WTC11 (cell line): ENCODE measurements around the gene ARMC10. TPM values are rescaled to one million over a fixed set of nuclear protein-coding genes. Genes with fewer than 3 reads are reported as not detected.
A peak's percentile ranks its signal among the peaks of the same experiment; 100 is the strongest.
"Not testable (repeated sequence)": the region's sequence is repeated elsewhere in the genome, so short reads cannot be mapped to it uniquely, and the experiment has no call there.

Experiments used
- ATAC-seq: fragments of 200-7000 bp; cut with Tn5 transposase; 2 replicates; pipeline ENCODE4 v1.10.0; 2021; ENCODE audit warnings: mild to moderate bottlenecking, moderate library complexity
- CTCF ChIA-PET: fragments of 300-600 bp; sonication (Branson Sonifier 250); formaldehyde crosslinking; loops from one replicate; lab custom pipeline; 2021; ENCODE audit warnings: antibody characterized with exemption; lab: Charles Lee
- POLR2A ChIA-PET: fragments of 350-600 bp; sonication (Branson Sonifier 250); formaldehyde crosslinking; loops from one replicate; lab custom pipeline; 2021; ENCODE audit warnings: antibody characterized with exemption; lab: Charles Lee
- DNase-seq: peaks from one replicate; pipeline ENCODE4 v3.0.0; 2021; ENCODE audit warnings: low spot score
- H3K27ac Mint-ChIP-seq: 2 replicates; pipeline ENCODE4 v1.8.0; 2021; ENCODE audit warnings: mixed read lengths
- H3K27me3 Mint-ChIP-seq: 2 replicates; pipeline ENCODE4 v1.8.0; 2021; ENCODE audit warnings: low read depth, mild to moderate bottlenecking, moderate library complexity, mixed read lengths
- H3K36me3 Mint-ChIP-seq: 2 replicates; pipeline ENCODE4 v1.8.0; 2021; ENCODE audit warnings: mixed read lengths
- H3K4me1 Mint-ChIP-seq: 2 replicates; pipeline ENCODE4 v1.8.0; 2022; ENCODE audit warnings: mixed read lengths
- H3K4me3 Mint-ChIP-seq: 2 replicates; pipeline ENCODE4 v1.8.0; 2021; ENCODE audit warnings: mild to moderate bottlenecking, moderate library complexity, mixed read lengths
- H3K9me3 Mint-ChIP-seq: 2 replicates; pipeline ENCODE4 v1.8.0; 2021; ENCODE audit warnings: mixed read lengths
- E2F1 ChIP-seq: sonication (generic); formaldehyde crosslinking; IDR thresholded peaks from 2 replicates; pipeline ENCODE4 v1.8.0; 2022; ENCODE audit warnings: mild to moderate bottlenecking, missing genetic modification reagents
- E2F5 ChIP-seq: sonication (generic); formaldehyde crosslinking; IDR thresholded peaks from 2 replicates; pipeline ENCODE4 v1.8.1; 2022; ENCODE audit warnings: mild to moderate bottlenecking, moderate library complexity, missing genetic modification reagents
- FOXP1 ChIP-seq: sonication (generic); formaldehyde crosslinking; IDR thresholded peaks from 2 replicates; pipeline ENCODE4 v1.8.0; 2022; ENCODE audit warnings: missing genetic modification reagents, mild to moderate bottlenecking, moderate library complexity, borderline replicate concordance
- GRHL2 ChIP-seq: fragments of 250-450 bp; sonication (Bioruptor Pico); IDR thresholded peaks from 2 replicates; pipeline ENCODE4 v1.8.0; 2022; ENCODE audit warnings: mild to moderate bottlenecking, moderate library complexity; ENCODE audit not compliant: insufficient replicate concordance, severe bottlenecking
- GTF2I ChIP-seq: fragments of 250-450 bp; sonication (Bioruptor Pico); conservative IDR thresholded peaks from 2 replicates; pipeline ENCODE4 v1.4.0; 2021; ENCODE audit warnings: mild to moderate bottlenecking
- IRF1 ChIP-seq: sonication (generic); formaldehyde crosslinking; IDR thresholded peaks from 2 replicates; pipeline ENCODE4 v1.8.0; 2023; ENCODE audit warnings: missing genetic modification reagents
- JAZF1 ChIP-seq: fragments of 250-450 bp; sonication (Bioruptor Pico); IDR thresholded peaks from 2 replicates; pipeline ENCODE4 v1.9.0; 2021; ENCODE audit warnings: moderate library complexity, mild to moderate bottlenecking, inconsistent platforms
- NFATC4 ChIP-seq: fragments of 250-450 bp; sonication (Bioruptor Pico); IDR thresholded peaks from 2 replicates; pipeline ENCODE4 v1.9.0; 2021; ENCODE audit warnings: mild to moderate bottlenecking
- OVOL2 ChIP-seq: fragments of 250-450 bp; sonication (Bioruptor Pico); IDR thresholded peaks from 2 replicates; pipeline ENCODE4 v1.9.0; 2021; ENCODE audit warnings: mild to moderate bottlenecking, borderline replicate concordance
- PRDM15 ChIP-seq: sonication (generic); formaldehyde crosslinking; IDR thresholded peaks from 2 replicates; pipeline ENCODE4 v1.8.0; 2022; ENCODE audit warnings: missing genetic modification reagents
- ZNF232 ChIP-seq: sonication (generic); formaldehyde crosslinking; IDR thresholded peaks from 2 replicates; pipeline ENCODE4 v1.8.0; 2022; ENCODE audit warnings: mild to moderate bottlenecking, missing genetic modification reagents
- ZNF263 ChIP-seq: sonication (generic); formaldehyde crosslinking; IDR thresholded peaks from 2 replicates; pipeline ENCODE4 v1.8.1; 2022; ENCODE audit warnings: low read depth, mild to moderate bottlenecking, moderate library complexity, missing genetic modification reagents
- ZNF671 ChIP-seq: fragments of 250-450 bp; sonication (Bioruptor Pico); IDR thresholded peaks from 2 replicates; pipeline ENCODE4 v1.8.0; 2021; ENCODE audit warnings: mild to moderate bottlenecking
- total RNA-seq: library from RNA; stranded (reverse); gene quantifications from 3 replicates; pipeline ENCODE4 v1.2.3, GENCODE V29; 2021
- TF ChIP-seq, protein P1 (sequence below): fragments of 250-450 bp; sonication (Bioruptor Pico); IDR thresholded peaks from 2 replicates; pipeline ENCODE4 v1.9.0; 2021; ENCODE audit warnings: moderate library complexity, mild to moderate bottlenecking, inconsistent platforms, borderline replicate concordance
- TF ChIP-seq, protein P2 (sequence below): sonication (generic); formaldehyde crosslinking; IDR thresholded peaks from 2 replicates; pipeline ENCODE4 v1.8.0; 2023; ENCODE audit warnings: missing genetic modification reagents, mild to moderate bottlenecking, borderline replicate concordance

ARMC10 gene
- total RNA-seq, 1 experiment from 2014 or later: 35.4 TPM

GRCh38 chr7:103094102-103094501, 19.2 kb downstream of the ARMC10 start:
- Mint-ChIP-seq H3K4me3 (no peak overlapping the region), H3K9me3 (no peaks in the 10 kb centered on the region; the same call in 1 of the 2 replicates), H3K4me1 (no peaks in the 10 kb centered on the region), H3K36me3 (peaks cover 36% of the 10 kb centered on the region), H3K27ac (no peak overlapping the region), H3K27me3 (no peaks in the 10 kb centered on the region)
- ChIA-PET POLR2A (no interaction called here), CTCF (interaction anchor here (1.0 kb wide), 1 partner anchor 19 kb away, joined by 3 read pairs; the partner anchor contains the start of genes ARMC10 and FBXL13)
- ATAC-seq (no peak), DNase-seq (no peak)
- no peak for TF ChIP-seq JAZF1 (CRISPR knock-in tag)
- TF ChIP-seq, protein P1, sequence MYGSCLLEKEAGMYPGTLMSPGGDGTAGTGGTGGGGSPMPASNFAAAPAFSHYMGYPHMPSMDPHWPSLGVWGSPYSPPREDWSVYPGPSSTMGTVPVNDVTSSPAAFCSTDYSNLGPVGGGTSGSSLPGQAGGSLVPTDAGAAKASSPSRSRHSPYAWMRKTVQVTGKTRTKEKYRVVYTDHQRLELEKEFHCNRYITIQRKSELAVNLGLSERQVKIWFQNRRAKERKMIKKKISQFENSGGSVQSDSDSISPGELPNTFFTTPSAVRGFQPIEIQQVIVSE: no peak

DNA sequence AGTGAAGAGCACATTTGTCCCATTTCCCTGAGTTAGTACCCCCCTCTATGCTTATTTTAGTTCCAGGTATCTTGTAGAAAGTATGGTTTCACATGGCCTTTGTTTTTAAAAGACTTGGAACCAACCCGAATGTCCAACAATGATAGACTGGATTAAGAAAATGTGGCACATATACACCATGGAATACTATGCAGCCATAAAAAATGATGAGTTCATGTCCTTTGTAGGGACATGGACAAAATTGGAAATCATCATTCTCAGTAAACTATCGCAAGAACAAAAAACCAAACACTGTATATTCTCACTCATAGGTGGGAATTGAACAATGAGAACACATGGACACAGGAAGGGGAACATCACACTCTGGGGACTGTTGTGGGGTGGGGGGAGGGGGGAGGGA, 20.6 kb downstream of the ARMC10 start:
- DNase-seq, H3K9me3 Mint-ChIP-seq, H3K27ac Mint-ChIP-seq, H3K27me3 Mint-ChIP-seq, H3K4me3 Mint-ChIP-seq, ATAC-seq, H3K4me1 Mint-ChIP-seq, CTCF ChIA-PET: not testable (repeated sequence)
- H3K36me3 Mint-ChIP-seq: peaks cover 29% of the 10 kb centered on the region
- POLR2A ChIA-PET: interaction anchor here (0.6 kb wide), 1 partner anchor 355 kb away, joined by 5 read pairs; no protein-coding TSS in a partner anchor
- 0 out of 2 replicates have a peak, but pooled peaks have one; percentile 29 for TF ChIP-seq GTF2I (CRISPR knock-in tag)

GRCh38 chr7:103097041-103097440, 22.1 kb downstream of the ARMC10 start:
- H3K27me3 Mint-ChIP-seq: no peaks in the 10 kb centered on the region
- no peaks in the 10 kb centered on the region; the same call in 1 of the 2 replicates for H3K9me3 Mint-ChIP-seq
- ChIA-PET CTCF (no interaction called here), POLR2A (interaction anchor here (0.6 kb wide), 1 partner anchor 9 kb away, joined by 5 read pairs; no protein-coding TSS in a partner anchor)
- DNase-seq: no peak
- ATAC-seq: no peak
- H3K4me3 Mint-ChIP-seq: no peak overlapping the region
- no peak for TF ChIP-seq FOXP1 (CRISPR knock-in tag)
- TF ChIP-seq ZNF232 (CRISPR knock-in tag): no peak
- TF ChIP-seq, protein P2, sequence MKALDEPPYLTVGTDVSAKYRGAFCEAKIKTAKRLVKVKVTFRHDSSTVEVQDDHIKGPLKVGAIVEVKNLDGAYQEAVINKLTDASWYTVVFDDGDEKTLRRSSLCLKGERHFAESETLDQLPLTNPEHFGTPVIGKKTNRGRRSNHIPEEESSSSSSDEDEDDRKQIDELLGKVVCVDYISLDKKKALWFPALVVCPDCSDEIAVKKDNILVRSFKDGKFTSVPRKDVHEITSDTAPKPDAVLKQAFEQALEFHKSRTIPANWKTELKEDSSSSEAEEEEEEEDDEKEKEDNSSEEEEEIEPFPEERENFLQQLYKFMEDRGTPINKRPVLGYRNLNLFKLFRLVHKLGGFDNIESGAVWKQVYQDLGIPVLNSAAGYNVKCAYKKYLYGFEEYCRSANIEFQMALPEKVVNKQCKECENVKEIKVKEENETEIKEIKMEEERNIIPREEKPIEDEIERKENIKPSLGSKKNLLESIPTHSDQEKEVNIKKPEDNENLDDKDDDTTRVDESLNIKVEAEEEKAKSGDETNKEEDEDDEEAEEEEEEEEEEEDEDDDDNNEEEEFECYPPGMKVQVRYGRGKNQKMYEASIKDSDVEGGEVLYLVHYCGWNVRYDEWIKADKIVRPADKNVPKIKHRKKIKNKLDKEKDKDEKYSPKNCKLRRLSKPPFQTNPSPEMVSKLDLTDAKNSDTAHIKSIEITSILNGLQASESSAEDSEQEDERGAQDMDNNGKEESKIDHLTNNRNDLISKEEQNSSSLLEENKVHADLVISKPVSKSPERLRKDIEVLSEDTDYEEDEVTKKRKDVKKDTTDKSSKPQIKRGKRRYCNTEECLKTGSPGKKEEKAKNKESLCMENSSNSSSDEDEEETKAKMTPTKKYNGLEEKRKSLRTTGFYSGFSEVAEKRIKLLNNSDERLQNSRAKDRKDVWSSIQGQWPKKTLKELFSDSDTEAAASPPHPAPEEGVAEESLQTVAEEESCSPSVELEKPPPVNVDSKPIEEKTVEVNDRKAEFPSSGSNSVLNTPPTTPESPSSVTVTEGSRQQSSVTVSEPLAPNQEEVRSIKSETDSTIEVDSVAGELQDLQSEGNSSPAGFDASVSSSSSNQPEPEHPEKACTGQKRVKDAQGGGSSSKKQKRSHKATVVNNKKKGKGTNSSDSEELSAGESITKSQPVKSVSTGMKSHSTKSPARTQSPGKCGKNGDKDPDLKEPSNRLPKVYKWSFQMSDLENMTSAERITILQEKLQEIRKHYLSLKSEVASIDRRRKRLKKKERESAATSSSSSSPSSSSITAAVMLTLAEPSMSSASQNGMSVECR (CRISPR knock-in tag): no peak
- TF ChIP-seq E2F5 (CRISPR knock-in tag): no peak
- TF ChIP-seq E2F1 (CRISPR knock-in tag): no peak
- TF ChIP-seq NFATC4 (CRISPR knock-in tag): no peak
- TF ChIP-seq OVOL2: no peak
- no peak for TF ChIP-seq GRHL2 (CRISPR knock-in tag)
- H3K36me3 Mint-ChIP-seq: peaks cover 24% of the 10 kb centered on the region
- H3K4me1 Mint-ChIP-seq: no peaks in the 10 kb centered on the region
- no peak overlapping the region for H3K27ac Mint-ChIP-seq

- ATAC-seq (no peak), DNase-seq (no peak)
- H3K27ac Mint-ChIP-seq: no peak overlapping the region
- ChIA-PET CTCF (no interaction called here), POLR2A (no interaction called here)
- no peaks in the 10 kb centered on the region for H3K4me1 Mint-ChIP-seq
- H3K4me3 Mint-ChIP-seq: no peak overlapping the region
- no peaks in the 10 kb centered on the region for H3K27me3 Mint-ChIP-seq
- TF ChIP-seq PRDM15 (CRISPR knock-in tag) (no peak), ZNF263 (no peak), ZNF671 (CRISPR knock-in tag) (no peak), IRF1 (CRISPR knock-in tag) (no peak)
- peaks cover 13% of the 10 kb centered on the region for H3K36me3 Mint-ChIP-seq
- H3K9me3 Mint-ChIP-seq: no peaks in the 10 kb centered on the region; the same call in 1 of the 2 replicates
Measured at GRCh38 chr7:103100348-103100747, 25.4 kb downstream of the ARMC10 start.
